ENCODE data around the gene SLC39A2. TPM values are rescaled to one million over a fixed set of nuclear protein-coding genes. Genes with fewer than 3 reads are reported as not detected.

SLC39A2 gene
- total RNA-seq, 1 experiment from 2014 or later: not detected

- no peak for TF ChIP-seq REST (IDR thresholded peaks at IDR 0.05; ENCODE audit: low read depth)
- TF ChIP-seq SRF (IDR thresholded peaks at IDR 0.05; ENCODE audit: low read depth): no peak
Measured at GRCh38 chr14:21043974-21044618, 45.0 kb downstream of the SLC39A2 start (continued).

GRCh38 chr14:21047378-21047781 is 48.3 kb downstream of the SLC39A2 start:
- ATAC-seq: no peak
- CTCF ChIA-PET: interaction anchor here (0.8 to 3.0 kb wide), 6 partner anchors 8 to 190 kb away, joined by 3 to 8 read pairs (median 3); no protein-coding TSS in a partner anchor

More at GRCh38 chr14:21047378-21047781, 48.3 kb downstream of the SLC39A2 start:
- RAD21 ChIA-PET (ENCODE audit: low non-redundant PET in 1 of 2, low total read pairs in 2 of 2, uncharacterized antibody in 2 of 2, unreplicated experiment in 2 of 2): no interaction called here
- TF ChIP-seq SRF (IDR thresholded peaks at IDR 0.05; ENCODE audit: low read depth) (no peak), TCF7L2 (IDR thresholded peaks at IDR 0.05; ENCODE audit: borderline replicate concordance, extremely low read depth, insufficient read depth, insufficient read length) (no peak), MAX (IDR thresholded peaks at IDR 0.05) (no peak), SIN3A (IDR thresholded peaks at IDR 0.05; ENCODE audit: low read depth) (no peak), POLR2A (IDR thresholded peaks at IDR 0.05; ENCODE audit: borderline replicate concordance, extremely low read depth, insufficient read depth, insufficient read length) (no peak), REST (IDR thresholded peaks at IDR 0.05; ENCODE audit: low read depth) (no peak), ZBTB33 (IDR thresholded peaks at IDR 0.05; ENCODE audit: extremely low read depth, insufficient replicate concordance, low read length) (no peak), EZH2 (IDR thresholded peaks at IDR 0.05) (no peak)
- H3K4me1 ChIP-seq (ENCODE audit: control insufficient read depth in 1 of 2, insufficient read depth in 2 of 2, low read length in 2 of 2): no peaks in the 10 kb centered on the region
- H3K4me2 ChIP-seq (ENCODE audit: low read length): no peak overlapping the region
- H3K27me3 ChIP-seq (ENCODE audit: insufficient read depth, low read length): no peaks in the 10 kb centered on the region
- intact Hi-C loops (cut with micrococcal nuclease): no loop called here
- H3K9me2 ChIP-seq (ENCODE audit: insufficient read depth): no peaks in the 10 kb centered on the region
- H3K36me3 ChIP-seq (ENCODE audit: control insufficient read depth in 1 of 2, insufficient read depth in 2 of 2, low read length in 2 of 2): no peaks in the 10 kb centered on the region
- no peak for DNase-seq (ENCODE audit: low read depth, low spot score)
- no peaks in the 10 kb centered on the region for H3K9me3 ChIP-seq (ENCODE audit: control insufficient read depth in 1 of 2, insufficient read depth in 1 of 2, low read depth in 1 of 2, low read length in 2 of 2)
- H3K9ac ChIP-seq (ENCODE audit: low read length): no peak overlapping the region
- BruUV-seq (replicated peaks): no TSS peak
- POLR2A ChIA-PET: no interaction called here
- no peaks in the 10 kb centered on the region for H4K20me1 ChIP-seq (ENCODE audit: insufficient read depth)
- no peak overlapping the region for H3K27ac ChIP-seq (ENCODE audit: low read depth, low read length)
- H3K79me2 ChIP-seq (ENCODE audit: insufficient read depth, low read length): no peaks in the 10 kb centered on the region
- H2AFZ ChIP-seq (ENCODE audit: low read depth, low read length, poor library complexity, severe bottlenecking): no peak overlapping the region
- no peak overlapping the region for H3K4me3 ChIP-seq (replicated peaks in 1 of 2; ENCODE audit: low read depth in 1 of 2, low read length in 2 of 2)
